Activated CD4-positive, alpha-beta T cell treated with anti-CD3 and anti-CD28 coated beads for 36 hours (primary cell): ENCODE measurements around the gene PACS2. TPM values are rescaled to one million over a fixed set of nuclear protein-coding genes. Genes with fewer than 3 reads are reported as not detected.
A peak's percentile ranks its signal among the peaks of the same experiment; 100 is the strongest.

Source experiments
- ATAC-seq: fragments of 200-7000 bp; cut with Tn5 transposase; one replicate; pipeline ENCODE4 v1.10.0; 2021; ENCODE audit warnings: mild to moderate bottlenecking, moderate library complexity
- CTCF ChIA-PET: fragments of 350-600 bp; sonication (Branson Sonifier 250); formaldehyde crosslinking; loops from one replicate; lab custom pipeline; 2021; ENCODE audit warnings: antibody characterized with exemption; lab: Charles Lee
- POLR2A ChIA-PET: fragments of 350-600 bp; sonication (Branson Sonifier 250); formaldehyde crosslinking; loops from one replicate; lab custom pipeline; 2021; ENCODE audit warnings: antibody characterized with exemption, inconsistent platforms; lab: Charles Lee
- DNase-seq: peaks from one replicate; pipeline ENCODE4 v3.0.0-alpha.2; 2020
- H3K27ac Mint-ChIP-seq: one replicate; pipeline ENCODE4 v1.8.0; 2021; ENCODE audit warnings: mixed read lengths
- H3K27me3 Mint-ChIP-seq: one replicate; pipeline ENCODE4 v1.8.0; 2021; ENCODE audit warnings: mixed read lengths
- H3K36me3 Mint-ChIP-seq: one replicate; pipeline ENCODE4 v1.8.0; 2021; ENCODE audit warnings: low read depth, mixed read lengths
- H3K4me1 Mint-ChIP-seq: one replicate; pipeline ENCODE4 v1.8.0; 2021; ENCODE audit warnings: mixed read lengths
- H3K4me3 Mint-ChIP-seq: one replicate; pipeline ENCODE4 v1.8.0; 2021; ENCODE audit warnings: mild to moderate bottlenecking, moderate library complexity, mixed read lengths
- H3K9me3 Mint-ChIP-seq: one replicate; pipeline ENCODE4 v1.8.0; 2021; ENCODE audit warnings: low read depth, mixed read lengths
- intact Hi-C, 2 experiments: fragments of 100-400 bp; cut with DNase I in 1 of 2; cut with micrococcal nuclease in 1 of 2; formaldehyde crosslinking; loops; one replicate each; pipeline versions ENCODE4 v1.14.2 to v1.15.1; 2022 to 2024; cut with DNase I, micrococcal nuclease
- total RNA-seq, 2 experiments: library from RNA; stranded (reverse); gene quantifications; one replicate each; pipeline ENCODE4 v1.2.3, GENCODE V29; 2021

Gene PACS2
- total RNA-seq, 2 experiments from 2014 or later: 30.6 to 32.9 TPM

GRCh38 chr14:105399466-105399775 lies 84.9 kb downstream of the PACS2 start:
- H3K9me3 Mint-ChIP-seq: peaks cover 13% of the 10 kb centered on the region
- ATAC-seq: no peak
- H3K4me1 Mint-ChIP-seq: peaks cover 22% of the 10 kb centered on the region
- intact Hi-C loops: loop anchor here in 1 of 2 experiments (2.0 to 5.0 kb wide), 2 partner anchors 81 to 107 kb away; no protein-coding TSS in a partner anchor
- ChIA-PET POLR2A (interaction anchor here (0.5 to 1.2 kb wide), 2 partner anchors 12 to 333 kb away, joined by 3 to 4 read pairs; no protein-coding TSS in a partner anchor), CTCF (interaction anchor here (0.6 to 1.2 kb wide), 2 partner anchors 24 to 90 kb away, joined by 3 to 4 read pairs; no protein-coding TSS in a partner anchor)
- DNase-seq: no peak
- H3K4me3 Mint-ChIP-seq: peak overlapping the region; percentile 85
- H3K27me3 Mint-ChIP-seq: no peaks in the 10 kb centered on the region
- peaks cover 30% of the 10 kb centered on the region for H3K36me3 Mint-ChIP-seq
- peak overlapping the region; percentile 91 for H3K27ac Mint-ChIP-seq

- intact Hi-C loops: no loop called here
- ATAC-seq (no peak), DNase-seq (no peak)
- Mint-ChIP-seq H3K27me3 (no peaks in the 10 kb centered on the region), H3K4me1 (peaks cover 28% of the 10 kb centered on the region), H3K4me3 (peak overlapping the region; percentile 85), H3K36me3 (peaks cover 30% of the 10 kb centered on the region), H3K27ac (no peak overlapping the region), H3K9me3 (peaks cover 13% of the 10 kb centered on the region)
- ChIA-PET POLR2A (no interaction called here), CTCF (interaction anchor here (1.2 kb wide), 1 partner anchor 89 kb away, joined by 3 read pairs; no protein-coding TSS in a partner anchor)
Observed at GRCh38 chr14:105400016-105400415, 85.5 kb downstream of the PACS2 start.

- H3K27me3 Mint-ChIP-seq: no peaks in the 10 kb centered on the region
- ChIA-PET POLR2A (interaction anchor here (0.7 kb wide), 1 partner anchor 17 kb away, joined by 3 read pairs; no protein-coding TSS in a partner anchor), CTCF (interaction anchor here (1.3 kb wide), 1 partner anchor 9 kb away, joined by 3 read pairs; no protein-coding TSS in a partner anchor)
- DNase-seq (no peak), ATAC-seq (no peak)
- peaks cover 30% of the 10 kb centered on the region for H3K4me1 Mint-ChIP-seq
- H3K27ac Mint-ChIP-seq: no peak overlapping the region
- peaks cover 30% of the 10 kb centered on the region for H3K36me3 Mint-ChIP-seq
- intact Hi-C loops: no loop called here
- no peak overlapping the region for H3K4me3 Mint-ChIP-seq
- peaks cover 13% of the 10 kb centered on the region for H3K9me3 Mint-ChIP-seq
Observed at GRCh38 chr14:105401699-105402098, 87.2 kb downstream of the PACS2 start.

- Mint-ChIP-seq H3K27me3 (peaks cover 13% of the 10 kb centered on the region), H3K4me3 (no peak overlapping the region), H3K36me3 (no peaks in the 10 kb centered on the region), H3K9me3 (no peaks in the 10 kb centered on the region), H3K4me1 (peaks cover 22% of the 10 kb centered on the region), H3K27ac (no peak overlapping the region)
- DNase-seq (no peak), ATAC-seq (no peak)
- ChIA-PET POLR2A (interaction anchor here (0.6 kb wide), 1 partner anchor 111 kb away, joined by 3 read pairs; no protein-coding TSS in a partner anchor), CTCF (no interaction called here)
- intact Hi-C loops: no loop called here
Observed at GRCh38 chr14:105408592-105408991, 94.0 kb downstream of the PACS2 start.

GRCh38 chr14:105409364-105409763 lies 94.8 kb downstream of the PACS2 start:
- no peak overlapping the region for H3K27ac Mint-ChIP-seq
- CTCF ChIA-PET: no interaction called here
- POLR2A ChIA-PET: no interaction called here

GRCh38 chr14:105410642-105411016 lies 96.1 kb downstream of the PACS2 start:
- H3K27ac Mint-ChIP-seq: no peak overlapping the region
- no peak for DNase-seq
- CTCF ChIA-PET: interaction anchor here (0.7 to 1.2 kb wide), 3 partner anchors 8 to 346 kb away, joined by 3 read pairs; no protein-coding TSS in a partner anchor
- H3K27me3 Mint-ChIP-seq: peaks cover 17% of the 10 kb centered on the region
- no peak overlapping the region for H3K4me3 Mint-ChIP-seq
- POLR2A ChIA-PET: no interaction called here
- intact Hi-C loops: loop anchor here in 1 of 2 experiments (1.0 kb wide), 1 partner anchor 64 kb away; the partner anchor contains the start of gene CRIP2
- no peak for ATAC-seq
- H3K9me3 Mint-ChIP-seq: no peaks in the 10 kb centered on the region
- H3K4me1 Mint-ChIP-seq: peaks cover 8% of the 10 kb centered on the region
- H3K36me3 Mint-ChIP-seq: no peaks in the 10 kb centered on the region

More at GRCh38 chr14:105409364-105409763, 94.8 kb downstream of the PACS2 start:
- intact Hi-C loops: no loop called here
- ATAC-seq (no peak), DNase-seq (no peak)
- Mint-ChIP-seq H3K4me3 (no peak overlapping the region), H3K36me3 (no peaks in the 10 kb centered on the region), H3K27me3 (peaks cover 17% of the 10 kb centered on the region), H3K9me3 (no peaks in the 10 kb centered on the region), H3K4me1 (peaks cover 15% of the 10 kb centered on the region)

GRCh38 chr14:105411017-105411941 lies 96.7 kb downstream of the PACS2 start:
- CTCF ChIA-PET: interaction anchor here (0.7 to 1.2 kb wide), 3 partner anchors 9 to 347 kb away, joined by 3 read pairs; no protein-coding TSS in a partner anchor
- Mint-ChIP-seq H3K27ac (no peak overlapping the region), H3K4me1 (peaks cover 8% of the 10 kb centered on the region), H3K36me3 (no peaks in the 10 kb centered on the region), H3K4me3 (no peak overlapping the region), H3K27me3 (peaks cover 17% of the 10 kb centered on the region), H3K9me3 (no peaks in the 10 kb centered on the region)
- ATAC-seq (peak; percentile 47), DNase-seq (peak; percentile 50)
- POLR2A ChIA-PET: interaction anchor here (0.9 to 1.0 kb wide), 2 partner anchors 12 to 110 kb away, joined by 3 read pairs; partner anchors contain the start of genes BRF1 and TEX22
- intact Hi-C loops: loop anchor here in 1 of 2 experiments (1.0 kb wide), 1 partner anchor 63 kb away; the partner anchor contains the start of gene CRIP2

- POLR2A ChIA-PET: interaction anchor here (0.9 to 1.0 kb wide), 2 partner anchors 13 to 111 kb away, joined by 3 read pairs; partner anchors contain the start of genes BRF1 and TEX22
- ATAC-seq: no peak
Observed at GRCh38 chr14:105411985-105412770, 97.6 kb downstream of the PACS2 start.

GRCh38 chr14:105412771-105413543 lies 98.4 kb downstream of the PACS2 start:
- H3K36me3 Mint-ChIP-seq: peaks cover 2% of the 10 kb centered on the region
- ChIA-PET CTCF (interaction anchor here (0.6 to 2.4 kb wide), 4 partner anchors 9 to 121 kb away, joined by 3 to 14 read pairs (median 4); no protein-coding TSS in a partner anchor), POLR2A (no interaction called here)
- H3K27me3 Mint-ChIP-seq: peaks cover 17% of the 10 kb centered on the region
- no peak overlapping the region for H3K27ac Mint-ChIP-seq
- no peak for ATAC-seq
- DNase-seq: no peak
- no peak overlapping the region for H3K4me3 Mint-ChIP-seq
- intact Hi-C loops: no loop called here
- H3K9me3 Mint-ChIP-seq: no peaks in the 10 kb centered on the region
- peaks cover 8% of the 10 kb centered on the region for H3K4me1 Mint-ChIP-seq

More at GRCh38 chr14:105411985-105412770, 97.6 kb downstream of the PACS2 start:
- Mint-ChIP-seq H3K36me3 (peaks cover 2% of the 10 kb centered on the region), H3K27me3 (peaks cover 17% of the 10 kb centered on the region), H3K4me3 (no peak overlapping the region), H3K9me3 (no peaks in the 10 kb centered on the region), H3K4me1 (peaks cover 8% of the 10 kb centered on the region), H3K27ac (no peak overlapping the region)
- CTCF ChIA-PET: interaction anchor here (0.9 to 2.4 kb wide), 3 partner anchors 8 to 116 kb away, joined by 3 to 14 read pairs (median 4); no protein-coding TSS in a partner anchor
- intact Hi-C loops: loop anchor here in 1 of 2 experiments (1.0 kb wide), 1 partner anchor 62 kb away; the partner anchor contains the start of gene CRIP2
- DNase-seq: no peak

- DNase-seq: no peak
- Mint-ChIP-seq H3K9me3 (no peaks in the 10 kb centered on the region), H3K4me3 (no peak overlapping the region), H3K27ac (no peak overlapping the region), H3K4me1 (peaks cover 8% of the 10 kb centered on the region), H3K27me3 (peaks cover 17% of the 10 kb centered on the region), H3K36me3 (peaks cover 2% of the 10 kb centered on the region)
- POLR2A ChIA-PET: no interaction called here
- CTCF ChIA-PET: interaction anchor here (0.6 to 2.4 kb wide), 5 partner anchors 10 to 629 kb away, joined by 3 to 14 read pairs (median 3); no protein-coding TSS in a partner anchor
- ATAC-seq: no peak
- intact Hi-C loops: no loop called here
Observed at GRCh38 chr14:105413544-105413886, 99.0 kb downstream of the PACS2 start.
